HG03575 (cell line): ENCODE results near the gene PDIA6.
"Not testable (repeated sequence)": the region's sequence is repeated elsewhere in the genome, so short reads cannot be mapped to it uniquely, and the experiment has no call there.

Experiments used
- ATAC-seq: cut with Tn5 transposase; IDR thresholded peaks from one replicate; pipeline ENCODE4 v1.9.1; 2021; ENCODE audit not compliant: unreplicated experiment, insufficient number of reproducible peaks, low FRiP score; ENCODE audit errors: extremely low read depth

PDIA6 gene

GRCh38 chr2:10834068-10834655 lies 21.6 kb upstream of the PDIA6 start:
- no peak for ATAC-seq

- no peak for ATAC-seq
These were observed 20.4 kb upstream of the PDIA6 start for GRCh38 chr2:10833021-10833420.

- ATAC-seq, result no peak
These were observed 19.8 kb upstream of the PDIA6 start for GRCh38 chr2:10832203-10832936.

- no peak for ATAC-seq
These were observed 18.9 kb upstream of the PDIA6 start for GRCh38 chr2:10831400-10831985.

- no peak for ATAC-seq
These were observed 18.2 kb upstream of the PDIA6 start for GRCh38 chr2:10830641-10831399.

GRCh38 chr2:10830203-10830602 lies 17.6 kb upstream of the PDIA6 start:
- no peak for ATAC-seq

- ATAC-seq, result no peak
These were observed 16.7 kb upstream of the PDIA6 start for GRCh38 chr2:10829299-10829698.

- ATAC-seq, result no peak
These were observed 15.8 kb upstream of the PDIA6 start for GRCh38 chr2:10828346-10828745.

- no peak for ATAC-seq
These were observed 14.0 kb upstream of the PDIA6 start for GRCh38 chr2:10826625-10827024.

GRCh38 chr2:10826026-10826425 lies 13.4 kb upstream of the PDIA6 start:
- no peak for ATAC-seq

GRCh38 chr2:10824191-10824590 lies 11.6 kb upstream of the PDIA6 start:
- ATAC-seq, result no peak

- ATAC-seq, result no peak
These were observed 8.6 kb upstream of the PDIA6 start for GRCh38 chr2:10820978-10821695.

- ATAC-seq, result no peak
These were observed 8.0 kb upstream of the PDIA6 start for GRCh38 chr2:10820562-10820961.

- no peak for ATAC-seq
These were observed 7.2 kb upstream of the PDIA6 start for GRCh38 chr2:10819714-10820314.

GRCh38 chr2:10818984-10819383 lies 6.4 kb upstream of the PDIA6 start:
- no peak for ATAC-seq

GRCh38 chr2:10818305-10818704 lies 5.7 kb upstream of the PDIA6 start:
- not testable (repeated sequence) for ATAC-seq

- ATAC-seq, result no peak
These were observed 4.8 kb upstream of the PDIA6 start for GRCh38 chr2:10817413-10817812.

GRCh38 chr2:10814571-10815331 lies 2.2 kb upstream of the PDIA6 start:
- no peak for ATAC-seq
